GM19193 (cell line): Measurements from ENCODE around the gene UBE2I.
A peak's percentile ranks its signal among the peaks of the same experiment; 100 is the strongest.

ENCODE experiments used
- POLR2A ChIP-seq: IDR thresholded peaks from 4 replicates; pipeline ENCODE4 v1.6.1; 2011; ENCODE audit not compliant: insufficient read depth, insufficient read length; ENCODE audit errors: extremely low read depth

UBE2I gene

GRCh38 chr16:1308977-1309885, at the start of gene UBE2I:
UBE2I (plus strand) TSS chr16:1309636; CDS start chr16:1314031, 4,395 bp downstream.
- TF ChIP-seq POLR2A = peak; percentile 72

DNA sequence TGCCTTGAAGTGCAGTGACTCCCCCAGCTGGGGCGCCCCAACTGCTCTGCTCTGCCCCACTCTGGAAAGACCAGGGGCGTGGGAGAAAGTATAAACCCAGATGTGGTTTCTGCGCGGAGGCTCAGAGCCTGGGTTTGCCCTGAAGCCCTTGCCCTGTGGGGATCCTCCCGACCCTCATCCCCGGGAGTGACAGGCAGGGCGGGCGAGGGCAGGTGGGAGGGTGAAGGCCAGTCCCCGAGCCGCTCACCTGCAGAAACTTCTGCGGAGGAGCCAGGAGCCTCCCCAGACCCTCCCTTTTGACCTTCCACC, 49.7 kb upstream of the UBE2I start:
- no peak for TF ChIP-seq POLR2A

GRCh38 chr16:1260101-1260680, 49.2 kb upstream of the UBE2I start:
- no peak for TF ChIP-seq POLR2A

DNA sequence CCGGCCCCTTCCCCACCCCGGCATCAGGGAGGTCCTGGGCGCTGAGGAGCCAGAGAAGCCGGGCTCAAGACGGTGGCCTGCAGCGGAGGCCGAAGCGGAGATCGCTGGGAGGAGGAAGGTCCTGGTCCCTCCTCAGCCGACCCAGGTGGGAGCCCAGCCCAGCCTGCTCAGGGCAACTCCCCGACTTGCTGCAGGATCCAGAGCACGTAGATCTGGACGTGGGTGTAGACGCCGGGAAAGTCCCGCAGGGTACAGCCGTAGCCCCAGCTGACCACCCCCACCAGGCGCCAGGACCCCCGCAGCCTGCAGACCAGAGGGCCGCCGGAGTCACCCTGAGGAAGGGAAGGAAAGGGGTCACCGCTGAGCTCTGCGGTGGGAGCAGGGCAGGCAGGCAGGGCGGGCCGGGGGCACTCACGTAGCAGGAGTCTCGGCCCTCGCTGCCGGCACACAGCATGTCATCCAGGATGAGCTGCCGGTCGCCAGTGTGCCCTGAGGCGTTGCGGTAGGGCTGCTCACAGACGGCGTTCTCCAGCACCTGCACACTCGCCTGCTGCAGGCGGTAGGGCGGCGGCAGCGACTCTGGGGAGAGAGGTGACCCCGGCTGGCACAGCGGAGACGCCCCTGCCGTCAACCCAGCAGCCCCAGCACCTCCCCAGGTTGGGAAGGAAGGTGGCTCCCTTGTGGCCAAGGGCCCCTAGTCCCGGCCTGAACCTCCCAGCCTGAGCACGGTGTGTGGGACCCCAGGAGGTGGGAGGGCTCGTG, 48.1 kb upstream of the UBE2I start:
- TF ChIP-seq POLR2A = no peak

DNA sequence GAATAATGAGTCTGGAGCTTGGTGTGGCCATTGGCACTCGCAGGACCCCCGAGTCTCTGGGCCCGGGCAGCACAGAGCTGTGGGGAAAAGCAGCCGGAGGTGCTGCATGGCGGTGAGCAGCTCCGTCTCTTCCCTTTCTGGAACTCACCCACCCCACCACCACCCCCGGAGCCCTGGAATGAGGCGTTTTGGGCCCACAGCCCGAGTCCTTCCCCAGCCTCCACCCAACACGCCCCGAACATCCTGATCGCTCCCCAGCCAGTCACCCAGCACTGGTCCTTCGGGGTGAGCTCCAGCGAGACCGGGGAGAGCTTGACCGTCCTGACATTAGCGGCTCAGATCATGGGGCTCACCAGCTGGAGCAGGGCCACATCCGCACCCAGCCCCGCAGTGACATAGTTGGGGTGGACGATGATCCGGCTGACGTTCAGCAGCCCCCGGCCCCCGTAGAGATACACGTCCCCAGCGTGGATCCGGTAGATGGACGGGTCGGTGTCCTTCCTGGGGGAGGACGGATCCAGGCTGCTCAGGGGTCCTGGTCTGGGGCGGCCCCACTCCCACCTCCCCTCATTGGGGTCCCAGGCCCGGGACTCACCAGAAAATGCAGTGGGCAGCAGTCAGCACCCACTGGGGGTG, 47.1 kb upstream of the UBE2I start:
- no peak for TF ChIP-seq POLR2A

DNA sequence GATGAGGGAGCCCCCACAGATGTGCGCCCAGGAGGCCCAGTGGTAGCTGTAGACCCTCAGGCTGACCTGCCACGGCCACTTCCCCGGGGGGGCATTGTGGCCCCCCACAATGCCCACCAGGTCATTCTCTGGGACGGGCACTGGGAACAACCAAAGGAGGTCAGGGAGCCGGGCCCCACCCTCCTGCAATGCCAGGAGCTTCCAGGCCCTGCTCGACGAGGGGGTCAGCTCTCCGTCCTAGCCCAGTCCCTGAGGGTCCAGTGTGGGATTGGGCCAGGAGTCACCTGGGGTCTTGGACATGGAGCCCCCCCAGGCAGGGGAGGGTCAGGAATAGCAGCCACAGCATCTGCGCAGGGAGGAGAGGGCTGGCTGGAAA, 46.6 kb upstream of the UBE2I start:
- no peak for TF ChIP-seq POLR2A

DNA sequence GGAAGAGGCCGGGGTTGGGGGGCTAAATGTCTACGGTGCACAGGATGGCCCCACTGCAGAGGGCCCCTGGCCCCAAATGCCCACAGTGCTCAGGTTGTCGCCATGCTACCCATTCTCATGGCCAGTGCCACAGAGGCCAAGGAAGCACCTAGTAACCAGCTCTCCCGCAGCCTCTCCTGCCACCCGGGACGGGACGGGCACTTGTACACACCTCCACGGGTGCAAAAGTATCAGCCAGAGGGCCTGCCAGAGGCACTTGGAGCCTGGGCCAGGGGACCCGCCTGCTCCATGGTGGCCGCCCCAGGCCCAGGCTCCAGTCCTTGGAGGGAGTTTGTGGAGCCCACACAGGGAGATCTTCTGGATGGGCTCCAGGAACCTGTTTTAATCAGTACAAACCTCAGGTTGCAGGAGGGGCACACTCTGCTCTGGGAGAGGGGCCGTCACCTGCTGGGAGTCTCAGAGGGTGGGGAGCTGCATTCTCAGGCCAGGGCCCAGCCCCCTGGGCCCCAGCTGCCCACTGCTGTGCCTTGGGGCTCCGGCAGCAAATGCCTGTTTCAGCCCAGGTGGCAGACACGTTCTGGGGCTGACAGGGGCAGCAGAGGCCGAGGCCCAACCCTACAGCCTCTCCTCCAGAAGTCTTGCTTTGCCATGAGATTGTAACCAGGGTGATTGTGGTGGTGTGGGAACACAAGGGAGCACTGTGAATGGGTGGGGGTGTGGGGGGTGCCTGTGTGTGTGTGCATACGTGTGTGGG, 45.7 kb upstream of the UBE2I start:
- TF ChIP-seq POLR2A = no peak

GRCh38 chr16:1264345-1265089, 44.9 kb upstream of the UBE2I start:
- TF ChIP-seq POLR2A = no peak

DNA sequence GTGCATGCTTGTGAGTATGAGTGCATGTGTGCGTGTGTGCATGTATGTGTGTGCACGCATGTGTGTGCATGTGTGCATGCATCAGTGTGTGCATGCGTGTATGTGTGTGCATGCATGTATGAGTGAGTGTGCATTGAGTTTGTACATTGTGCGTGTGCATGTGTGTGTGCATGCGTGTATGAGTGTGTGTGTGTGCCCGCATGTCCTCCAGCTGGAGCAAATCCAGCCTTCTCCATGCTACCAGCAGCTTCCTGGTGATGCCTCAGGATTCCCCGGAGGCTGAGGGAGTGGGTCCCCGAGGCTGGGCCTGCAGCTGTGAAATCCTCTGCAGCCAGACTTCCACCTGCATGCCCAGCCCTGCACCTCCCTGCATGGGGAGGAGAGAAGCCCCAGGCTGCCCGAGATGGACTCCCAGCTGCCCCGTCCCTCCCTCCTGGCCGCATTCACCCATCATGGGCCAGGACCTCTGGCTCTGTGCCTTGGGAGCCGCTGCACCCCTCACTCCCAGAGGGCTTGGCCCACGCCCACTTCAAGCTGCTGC, 44.3 kb upstream of the UBE2I start:
- TF ChIP-seq POLR2A = no peak

DNA sequence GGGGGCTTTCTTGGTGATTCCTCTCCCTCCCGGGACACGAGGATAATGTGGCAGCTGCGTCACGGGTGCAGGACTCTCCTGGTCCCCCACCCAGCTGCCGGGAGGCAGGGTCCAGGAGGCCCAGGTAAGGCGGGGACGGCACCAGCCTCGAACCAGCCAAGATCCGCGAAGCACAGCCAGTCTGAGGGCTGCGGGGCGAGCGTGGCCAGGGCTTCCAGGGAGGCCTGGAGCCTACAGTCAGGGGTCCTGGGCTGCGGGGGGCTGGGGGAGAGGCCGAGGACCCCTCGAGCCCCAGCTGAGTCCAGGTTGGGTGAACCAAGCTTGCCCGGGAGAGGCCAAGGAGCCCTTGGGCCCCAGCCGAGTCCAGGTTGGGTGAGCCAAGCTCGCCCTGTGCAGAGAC, 43.6 kb upstream of the UBE2I start:
- no peak for TF ChIP-seq POLR2A

DNA sequence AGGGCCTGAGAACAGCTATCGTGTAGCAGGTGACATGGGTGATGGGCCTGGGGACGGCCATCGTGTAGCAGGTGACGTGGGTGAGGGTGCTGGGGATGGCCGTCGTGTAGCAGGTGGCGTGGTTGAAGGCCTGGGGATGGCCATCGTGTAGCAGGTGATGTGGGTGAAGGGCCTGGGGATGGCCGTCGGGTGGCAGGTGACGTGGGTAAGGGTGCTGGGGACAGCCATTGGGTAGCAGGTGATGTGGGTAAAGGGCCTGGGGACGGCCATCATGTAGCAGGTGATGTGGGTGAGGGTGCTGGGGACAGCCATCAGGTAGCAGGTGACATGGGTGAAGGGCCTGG, 38.1 kb upstream of the UBE2I start:
- no peak for TF ChIP-seq POLR2A

- TF ChIP-seq POLR2A = no peak
These were observed 36.8 kb upstream of the UBE2I start for GRCh38 chr16:1272453-1273198.

- TF ChIP-seq POLR2A = no peak
These were observed 35.6 kb upstream of the UBE2I start for GRCh38 chr16:1273816-1274215.
